ENCODE measurements around the gene CDC42EP4.

CDC42EP4 gene

GRCh38 chr17:73251871-73252270, 59.9 kb downstream of the CDC42EP4 start:
- Histone ChIP-seq H3K4me1 (ENCODE audit: insufficient read depth, low read length, poor library complexity, severe bottlenecking) (no peaks in the 10 kb centered on the region), H4K20me1 (ENCODE audit: insufficient read depth, low read length, poor library complexity, severe bottlenecking) (no peaks in the 10 kb centered on the region), H3F3A (ENCODE audit: low read depth) (no peaks in the 10 kb centered on the region), H3K27me3 (ENCODE audit: insufficient read depth, low read length, poor library complexity, severe bottlenecking) (no peaks in the 10 kb centered on the region), H2AFZ (ENCODE audit: low read length) (no peak overlapping the region), H3K9me2 (replicated peaks; ENCODE audit: low read depth, low read length) (no peaks in the 10 kb centered on the region), H3K4me2 (ENCODE audit: low read depth, low read length, poor library complexity, severe bottlenecking) (no peak overlapping the region), H3K4me3 (ENCODE audit: low read length, poor library complexity, severe bottlenecking) (no peak overlapping the region), H3K9ac (ENCODE audit: low read depth, low read length, poor library complexity, severe bottlenecking) (no peak overlapping the region), H3K36me3 (ENCODE audit: insufficient read depth, low read length) (peaks cover 5% of the 10 kb centered on the region; the same call in 1 of the 2 replicates), H3K9me3 (ENCODE audit: insufficient read depth, low read depth, low read length) (no peaks in the 10 kb centered on the region), H3K79me2 (ENCODE audit: insufficient read depth, low read length) (no peaks in the 10 kb centered on the region)
- no peak for TF ChIP-seq EZH2phosphoT487 (IDR thresholded peaks at IDR 0.05; ENCODE audit: borderline replicate concordance)
- TF ChIP-seq, protein P1, sequence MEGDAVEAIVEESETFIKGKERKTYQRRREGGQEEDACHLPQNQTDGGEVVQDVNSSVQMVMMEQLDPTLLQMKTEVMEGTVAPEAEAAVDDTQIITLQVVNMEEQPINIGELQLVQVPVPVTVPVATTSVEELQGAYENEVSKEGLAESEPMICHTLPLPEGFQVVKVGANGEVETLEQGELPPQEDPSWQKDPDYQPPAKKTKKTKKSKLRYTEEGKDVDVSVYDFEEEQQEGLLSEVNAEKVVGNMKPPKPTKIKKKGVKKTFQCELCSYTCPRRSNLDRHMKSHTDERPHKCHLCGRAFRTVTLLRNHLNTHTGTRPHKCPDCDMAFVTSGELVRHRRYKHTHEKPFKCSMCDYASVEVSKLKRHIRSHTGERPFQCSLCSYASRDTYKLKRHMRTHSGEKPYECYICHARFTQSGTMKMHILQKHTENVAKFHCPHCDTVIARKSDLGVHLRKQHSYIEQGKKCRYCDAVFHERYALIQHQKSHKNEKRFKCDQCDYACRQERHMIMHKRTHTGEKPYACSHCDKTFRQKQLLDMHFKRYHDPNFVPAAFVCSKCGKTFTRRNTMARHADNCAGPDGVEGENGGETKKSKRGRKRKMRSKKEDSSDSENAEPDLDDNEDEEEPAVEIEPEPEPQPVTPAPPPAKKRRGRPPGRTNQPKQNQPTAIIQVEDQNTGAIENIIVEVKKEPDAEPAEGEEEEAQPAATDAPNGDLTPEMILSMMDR (conservative IDR thresholded peaks at IDR 0.05; ENCODE audit: low read length): no peak

DNA sequence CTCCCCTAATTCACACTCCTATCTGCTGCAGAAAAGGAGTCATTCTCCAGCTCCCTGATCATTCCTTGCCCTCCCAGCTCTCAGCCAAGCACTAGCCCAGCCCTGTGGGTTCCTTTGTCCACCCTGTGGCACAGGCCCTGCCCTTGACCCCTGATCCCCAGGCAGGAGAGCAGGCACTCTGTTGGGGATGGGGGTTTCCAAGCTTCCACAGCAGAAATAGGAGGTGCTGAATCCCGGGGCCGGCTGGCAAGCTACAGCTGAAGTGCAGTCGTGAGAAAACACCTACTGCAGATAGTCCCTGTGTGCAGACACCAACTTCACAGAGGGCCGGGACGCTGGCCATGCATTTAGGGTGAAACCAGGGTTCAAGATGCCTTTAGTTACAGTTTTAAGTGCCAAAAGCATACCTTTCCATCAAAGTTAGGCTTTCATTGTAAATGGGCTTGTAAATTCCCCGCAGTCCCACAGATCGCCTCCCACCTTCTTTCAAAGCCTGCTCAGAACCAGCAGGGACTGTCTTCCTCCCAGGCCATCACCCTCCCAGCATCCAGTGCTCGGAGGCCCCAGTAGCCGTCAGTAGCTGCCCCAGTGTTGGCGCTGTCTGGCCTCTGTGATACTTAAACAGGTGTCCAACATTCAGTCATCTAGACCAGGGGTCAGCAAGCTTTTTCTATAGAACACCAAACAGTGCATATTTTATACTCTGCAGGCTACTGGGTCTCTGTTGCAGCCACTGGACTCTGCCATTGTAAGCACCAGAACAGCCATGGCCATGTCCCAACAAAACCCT, 60.8 kb downstream of the CDC42EP4 start:
- Histone ChIP-seq H3K4me3 (ENCODE audit: low read length, poor library complexity, severe bottlenecking) (no peak overlapping the region), H4K20me1 (ENCODE audit: insufficient read depth, low read length, poor library complexity, severe bottlenecking) (no peaks in the 10 kb centered on the region), H3K4me2 (ENCODE audit: low read depth, low read length, poor library complexity, severe bottlenecking) (no peak overlapping the region), H3K79me2 (ENCODE audit: insufficient read depth, low read length) (no peaks in the 10 kb centered on the region), H3K9me3 (ENCODE audit: insufficient read depth, low read depth, low read length) (no peaks in the 10 kb centered on the region), H3K4me1 (ENCODE audit: insufficient read depth, low read length, poor library complexity, severe bottlenecking) (no peaks in the 10 kb centered on the region), H3K9me2 (replicated peaks; ENCODE audit: low read depth, low read length) (no peaks in the 10 kb centered on the region), H3K36me3 (ENCODE audit: insufficient read depth, low read length) (peaks cover 5% of the 10 kb centered on the region; the same call in 1 of the 2 replicates), H3K27me3 (ENCODE audit: insufficient read depth, low read length, poor library complexity, severe bottlenecking) (no peaks in the 10 kb centered on the region), H3K9ac (ENCODE audit: low read depth, low read length, poor library complexity, severe bottlenecking) (no peak overlapping the region), H3F3A (ENCODE audit: low read depth) (no peaks in the 10 kb centered on the region), H2AFZ (ENCODE audit: low read length) (no peak overlapping the region)
- TF ChIP-seq EZH2phosphoT487 (IDR thresholded peaks at IDR 0.05; ENCODE audit: borderline replicate concordance): no peak
- TF ChIP-seq, protein P1 (conservative IDR thresholded peaks at IDR 0.05; ENCODE audit: low read length): no peak

GRCh38 chr17:73249700-73250099, 62.1 kb downstream of the CDC42EP4 start:
- H3K79me2 ChIP-seq (ENCODE audit: insufficient read depth, low read length): no peaks in the 10 kb centered on the region
- no peaks in the 10 kb centered on the region for H3F3A ChIP-seq (ENCODE audit: low read depth)
- H3K9me2 ChIP-seq (replicated peaks; ENCODE audit: low read depth, low read length): no peaks in the 10 kb centered on the region
- no peaks in the 10 kb centered on the region for H3K27me3 ChIP-seq (ENCODE audit: insufficient read depth, low read length, poor library complexity, severe bottlenecking)
- no peak overlapping the region for H2AFZ ChIP-seq (ENCODE audit: low read length)
- H3K9me3 ChIP-seq (ENCODE audit: insufficient read depth, low read depth, low read length): no peaks in the 10 kb centered on the region
- H3K4me2 ChIP-seq (ENCODE audit: low read depth, low read length, poor library complexity, severe bottlenecking): no peak overlapping the region
- H3K9ac ChIP-seq (ENCODE audit: low read depth, low read length, poor library complexity, severe bottlenecking): no peak overlapping the region
- H4K20me1 ChIP-seq (ENCODE audit: insufficient read depth, low read length, poor library complexity, severe bottlenecking): no peaks in the 10 kb centered on the region
- H3K36me3 ChIP-seq (ENCODE audit: insufficient read depth, low read length): peaks cover 9% of the 10 kb centered on the region; the same call in 1 of the 2 replicates
- no peak overlapping the region for H3K4me3 ChIP-seq (ENCODE audit: low read length, poor library complexity, severe bottlenecking)
- TF ChIP-seq, protein P1 (conservative IDR thresholded peaks at IDR 0.05; ENCODE audit: low read length): no peak
- TF ChIP-seq EZH2phosphoT487 (IDR thresholded peaks at IDR 0.05; ENCODE audit: borderline replicate concordance): no peak
- no peaks in the 10 kb centered on the region for H3K4me1 ChIP-seq (ENCODE audit: insufficient read depth, low read length, poor library complexity, severe bottlenecking)

Measured in Loucy (cell line).